ENCODE data around the gene ANKS4B.
A peak's percentile ranks its signal among the peaks of the same experiment; 100 is the strongest.
"Not testable (repeated sequence)": the region's sequence is repeated elsewhere in the genome, so short reads cannot be mapped to it uniquely, and the experiment has no call there.

ANKS4B gene

DNA sequence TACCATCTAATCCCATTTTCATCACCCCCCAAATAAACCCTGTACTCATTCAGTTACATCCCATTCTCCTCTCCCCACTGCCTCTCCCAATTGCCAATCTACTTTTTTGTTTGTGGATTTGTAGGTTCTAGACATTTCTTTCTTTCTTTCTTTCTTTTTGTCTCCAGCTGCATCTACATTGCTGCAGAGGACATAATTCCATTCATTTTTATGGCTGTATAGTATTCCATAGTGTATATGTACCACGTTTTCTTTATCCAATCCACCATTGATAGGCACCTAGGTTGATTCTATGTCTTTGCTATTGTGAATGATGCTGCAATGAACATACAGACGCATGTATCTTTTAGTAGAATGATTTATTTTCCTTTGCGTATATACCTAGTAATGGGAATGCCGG, 50.9 kb downstream of the ANKS4B start:
- no peaks in the 10 kb centered on the region for H3K36me3 ChIP-seq (ENCODE audit: low read depth)
- ATAC-seq (ENCODE audit: low read depth) (no peak), DNase-seq (ENCODE audit: low spot score) (no peak)
- TF ChIP-seq, protein P1, sequence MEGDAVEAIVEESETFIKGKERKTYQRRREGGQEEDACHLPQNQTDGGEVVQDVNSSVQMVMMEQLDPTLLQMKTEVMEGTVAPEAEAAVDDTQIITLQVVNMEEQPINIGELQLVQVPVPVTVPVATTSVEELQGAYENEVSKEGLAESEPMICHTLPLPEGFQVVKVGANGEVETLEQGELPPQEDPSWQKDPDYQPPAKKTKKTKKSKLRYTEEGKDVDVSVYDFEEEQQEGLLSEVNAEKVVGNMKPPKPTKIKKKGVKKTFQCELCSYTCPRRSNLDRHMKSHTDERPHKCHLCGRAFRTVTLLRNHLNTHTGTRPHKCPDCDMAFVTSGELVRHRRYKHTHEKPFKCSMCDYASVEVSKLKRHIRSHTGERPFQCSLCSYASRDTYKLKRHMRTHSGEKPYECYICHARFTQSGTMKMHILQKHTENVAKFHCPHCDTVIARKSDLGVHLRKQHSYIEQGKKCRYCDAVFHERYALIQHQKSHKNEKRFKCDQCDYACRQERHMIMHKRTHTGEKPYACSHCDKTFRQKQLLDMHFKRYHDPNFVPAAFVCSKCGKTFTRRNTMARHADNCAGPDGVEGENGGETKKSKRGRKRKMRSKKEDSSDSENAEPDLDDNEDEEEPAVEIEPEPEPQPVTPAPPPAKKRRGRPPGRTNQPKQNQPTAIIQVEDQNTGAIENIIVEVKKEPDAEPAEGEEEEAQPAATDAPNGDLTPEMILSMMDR (IDR thresholded peaks at IDR 0.05; ENCODE audit: poor library complexity, severe bottlenecking) = no peak
- no peaks in the 10 kb centered on the region for H3K4me1 ChIP-seq (ENCODE audit: insufficient read depth, poor library complexity, severe bottlenecking)
- H3K9me3 ChIP-seq (ENCODE audit: severe bottlenecking) = no peaks in the 10 kb centered on the region
- no peak overlapping the region for H3K4me3 ChIP-seq (ENCODE audit: severe bottlenecking)
- peaks cover 52% of the 10 kb centered on the region for H3K27me3 ChIP-seq (ENCODE audit: insufficient read depth, poor library complexity, severe bottlenecking)
- no peak overlapping the region for H3K27ac ChIP-seq (ENCODE audit: poor library complexity, severe bottlenecking)

DNA sequence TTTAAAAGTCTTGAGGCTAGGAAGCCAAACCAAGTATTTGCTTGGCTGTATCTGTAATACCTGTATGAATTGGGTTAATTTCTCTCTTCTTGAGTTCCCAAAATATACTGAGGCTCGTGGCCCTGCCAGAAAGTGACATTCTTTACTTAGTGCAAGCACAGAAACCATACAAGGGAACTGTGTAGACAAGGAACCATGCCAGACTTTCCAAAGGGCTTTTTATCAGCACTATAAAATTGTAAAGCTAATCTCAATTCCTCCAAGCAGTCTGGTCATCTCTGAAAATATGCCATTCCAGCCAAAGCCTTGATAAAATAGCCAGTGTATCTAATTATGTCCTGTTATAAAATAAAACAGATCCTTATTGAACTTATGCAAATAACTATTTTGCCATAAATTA, 51.8 kb downstream of the ANKS4B start:
- peaks cover 2% of the 10 kb centered on the region for H3K9me3 ChIP-seq (ENCODE audit: severe bottlenecking)
- H3K36me3 ChIP-seq (ENCODE audit: low read depth) = no peaks in the 10 kb centered on the region
- TF ChIP-seq, protein P1 (IDR thresholded peaks at IDR 0.05; ENCODE audit: poor library complexity, severe bottlenecking) = no peak
- no peak overlapping the region for H3K27ac ChIP-seq (ENCODE audit: poor library complexity, severe bottlenecking)
- no peak overlapping the region for H3K4me3 ChIP-seq (ENCODE audit: severe bottlenecking)
- ATAC-seq (ENCODE audit: low read depth) (no peak), DNase-seq (ENCODE audit: low spot score) (no peak)
- H3K27me3 ChIP-seq (ENCODE audit: insufficient read depth, poor library complexity, severe bottlenecking) = peaks cover 45% of the 10 kb centered on the region
- H3K4me1 ChIP-seq (ENCODE audit: insufficient read depth, poor library complexity, severe bottlenecking) = no peaks in the 10 kb centered on the region

DNA sequence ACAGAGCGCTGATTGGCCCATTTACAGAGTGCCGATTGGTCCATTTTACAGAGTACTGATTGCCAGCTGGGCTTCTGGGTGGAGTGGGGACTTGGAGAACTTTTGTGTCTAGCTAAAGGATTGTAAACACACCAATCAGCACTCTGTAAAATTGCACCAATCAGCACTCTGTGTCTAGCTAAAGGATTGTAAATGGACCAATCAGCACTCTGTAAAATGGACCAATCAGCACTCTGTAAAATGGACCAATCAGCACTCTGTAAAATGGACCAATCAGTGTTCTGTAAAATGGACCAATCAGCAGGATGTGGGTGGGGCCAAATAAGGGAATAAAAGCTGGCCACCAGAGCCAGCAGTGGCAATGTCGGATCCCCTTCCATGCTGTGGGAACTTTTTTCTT, 56.3 kb downstream of the ANKS4B start:
- not testable (repeated sequence) for DNase-seq (ENCODE audit: low spot score); H3K27ac ChIP-seq (ENCODE audit: poor library complexity, severe bottlenecking)

DNA sequence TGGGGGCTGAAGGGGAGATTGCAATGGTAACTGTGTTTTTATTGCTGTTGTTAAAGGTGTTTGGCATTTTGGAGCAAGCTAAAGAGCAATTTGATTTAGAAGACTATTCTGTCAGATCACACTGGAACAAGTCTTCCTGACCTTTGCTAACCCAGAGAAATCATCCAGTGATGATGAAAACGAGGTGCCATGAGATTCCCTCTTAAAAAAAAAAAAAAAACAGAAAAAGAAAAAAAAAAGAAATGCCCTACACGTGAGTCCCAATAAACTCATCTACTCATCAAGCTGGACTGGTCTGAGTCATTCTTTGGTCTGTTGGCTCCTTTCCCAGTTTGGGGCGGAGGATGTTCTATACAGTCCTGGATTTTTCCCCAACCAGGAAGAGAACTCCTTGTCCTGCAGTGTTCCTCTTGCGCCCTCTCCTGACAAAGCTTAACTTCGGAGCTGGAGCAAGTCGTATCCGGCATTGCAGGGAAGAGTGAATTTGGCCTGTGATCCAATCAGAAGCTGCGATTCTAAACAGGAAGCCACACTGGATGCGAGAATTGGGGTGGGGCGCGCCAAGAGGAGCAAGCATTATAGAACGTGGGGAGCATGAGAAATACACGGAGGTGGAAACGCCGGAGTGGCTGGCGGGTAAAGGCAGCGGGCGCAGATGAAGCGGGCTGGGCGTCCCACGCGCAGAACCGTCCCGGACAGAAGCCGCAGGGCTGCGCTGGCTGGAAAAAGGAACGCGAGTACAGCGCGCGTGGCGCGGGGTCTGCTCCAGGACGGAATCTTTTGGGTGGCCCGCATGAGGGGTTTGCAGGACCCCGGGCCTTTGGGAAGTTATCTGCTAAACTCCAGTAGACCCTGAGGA, 67.0 kb downstream of the ANKS4B start:
- H3K9me3 ChIP-seq (ENCODE audit: severe bottlenecking) = no peaks in the 10 kb centered on the region
- TF ChIP-seq, protein P1 (IDR thresholded peaks at IDR 0.05; ENCODE audit: poor library complexity, severe bottlenecking) = peak; percentile 99
- no peaks in the 10 kb centered on the region for H3K36me3 ChIP-seq (ENCODE audit: low read depth)
- no peaks in the 10 kb centered on the region for H3K27me3 ChIP-seq (ENCODE audit: insufficient read depth, poor library complexity, severe bottlenecking)
- H3K4me3 ChIP-seq (ENCODE audit: severe bottlenecking) = peak overlapping the region; percentile 47
- peak overlapping the region; percentile 74 for H3K27ac ChIP-seq (ENCODE audit: poor library complexity, severe bottlenecking)
- H3K4me1 ChIP-seq (ENCODE audit: insufficient read depth, poor library complexity, severe bottlenecking) = peaks cover 20% of the 10 kb centered on the region
- peak; percentile 94 for DNase-seq (ENCODE audit: low spot score)
- peak; percentile 81 for ATAC-seq (ENCODE audit: low read depth)

More for the DNA sequence above, 56.3 kb downstream of the ANKS4B start:
- ATAC-seq (ENCODE audit: low read depth); H3K4me3 ChIP-seq (ENCODE audit: severe bottlenecking); H3K9me3 ChIP-seq (ENCODE audit: severe bottlenecking); H3K36me3 ChIP-seq (ENCODE audit: low read depth); H3K4me1 ChIP-seq (ENCODE audit: insufficient read depth, poor library complexity, severe bottlenecking): not testable (repeated sequence)
- peaks cover 23% of the 10 kb centered on the region for H3K27me3 ChIP-seq (ENCODE audit: insufficient read depth, poor library complexity, severe bottlenecking)

DNA sequence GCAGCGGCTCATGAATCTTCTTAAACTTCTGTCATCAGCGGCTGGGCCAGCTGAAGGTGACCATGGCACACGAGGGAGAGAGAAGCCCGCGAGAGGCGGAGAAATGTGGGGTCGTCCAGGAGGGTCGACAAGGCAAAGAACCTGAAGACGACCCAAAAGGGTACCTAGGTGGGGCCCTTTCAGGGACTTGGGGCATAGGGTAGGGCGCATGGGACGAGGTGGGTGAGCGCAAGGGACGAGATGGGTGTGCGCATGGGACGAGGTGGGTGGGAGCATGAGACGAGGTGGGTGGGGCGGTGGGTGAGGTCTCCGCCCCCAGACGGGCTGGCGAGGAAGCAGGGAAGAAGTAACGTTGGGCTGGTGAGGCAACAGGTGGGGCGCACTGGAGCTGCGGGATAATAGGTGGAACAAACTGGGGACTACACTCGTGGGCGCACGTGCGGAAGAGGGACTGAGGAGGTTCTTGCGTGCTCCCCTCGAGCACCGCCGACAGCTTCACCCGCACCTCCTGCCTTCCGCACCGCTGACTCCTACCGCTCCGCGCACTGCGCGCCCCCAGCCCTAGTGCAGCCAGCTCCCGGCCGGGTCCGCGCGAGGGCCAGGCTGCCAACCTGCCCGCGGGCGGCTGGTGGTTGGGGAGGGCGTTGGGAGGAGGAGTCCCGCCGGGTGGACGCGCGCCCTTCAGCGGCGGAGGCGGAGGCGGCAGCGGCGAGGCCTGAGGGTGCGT, 67.8 kb downstream of the ANKS4B start:
- H3K27ac ChIP-seq (ENCODE audit: poor library complexity, severe bottlenecking) = peak overlapping the region; percentile 74
- peak overlapping the region; percentile 47 for H3K4me3 ChIP-seq (ENCODE audit: severe bottlenecking)
- TF ChIP-seq, protein P1 (IDR thresholded peaks at IDR 0.05; ENCODE audit: poor library complexity, severe bottlenecking) = no peak
- H3K27me3 ChIP-seq (ENCODE audit: insufficient read depth, poor library complexity, severe bottlenecking) = no peaks in the 10 kb centered on the region
- peak; percentile 74 for ATAC-seq (ENCODE audit: low read depth)
- no peaks in the 10 kb centered on the region for H3K36me3 ChIP-seq (ENCODE audit: low read depth)
- no peaks in the 10 kb centered on the region for H3K9me3 ChIP-seq (ENCODE audit: severe bottlenecking)
- peak; percentile 87 for DNase-seq (ENCODE audit: low spot score)
- H3K4me1 ChIP-seq (ENCODE audit: insufficient read depth, poor library complexity, severe bottlenecking) = peaks cover 20% of the 10 kb centered on the region

All from RWPE2 (cell line).